Sigmoid colon (tissue), 3 donors: ENCODE data around the gene MESP2.

Source experiments
- CTCF ChIP-seq, 4 experiments: fragments of 450-650 bp in 3 of 4; fragments of 200-600 bp in 1 of 4; IDR thresholded peaks; one replicate each; pipeline ENCODE4 v1.5.1; 2016 to 2019; ENCODE audit warnings: antibody characterized with exemption in 4 of 4, mild to moderate bottlenecking in 3 of 4, moderate library complexity in 2 of 4
- POLR2A ChIP-seq, 2 donors: fragments of 450-650 bp; IDR thresholded peaks; one replicate each; pipeline ENCODE4 v1.6.1; 2016; ENCODE audit warnings: antibody characterized with exemption in 2 of 2, mild to moderate bottlenecking in 2 of 2, moderate library complexity in 2 of 2

- TF ChIP-seq CTCF (IDR thresholded peaks at IDR 0.05) (no peak), POLR2A (IDR thresholded peaks at IDR 0.05) (no peak)
These were observed 45.9 kb downstream of the MESP2 start for GRCh38 chr15:89822026-89822425.
